Heart left ventricle (tissue), 16 donors: ENCODE data around the gene OR52N4. TPM values are rescaled to one million over a fixed set of nuclear protein-coding genes. Genes with fewer than 3 reads are reported as not detected.
"Not testable (repeated sequence)": the region's sequence is repeated elsewhere in the genome, so short reads cannot be mapped to it uniquely, and the experiment has no call there.

Source experiments
- ATAC-seq, 4 donors: fragments of 200-7000 bp; cut with Tn5 transposase; one replicate each; pipeline ENCODE4 v1.9.1; 2020 to 2022; ENCODE audit warnings: moderate library complexity in 4 of 4, mild to moderate bottlenecking in 3 of 4, moderate number of reproducible peaks in 1 of 4
- DNase-seq, 5 donors: peaks; one replicate each; pipeline ENCODE4 v3.0.0-alpha.2; 2020
- H3K27ac ChIP-seq, 12 donors: fragments of 200-600 bp; sonication (generic) in 4 of 12; one replicate each; pipeline versions ENCODE4 v1.5.0 to v1.8.0; 2016 to 2022; ENCODE audit warnings: mild to moderate bottlenecking in 2 of 12
- H3K27me3 ChIP-seq, 9 donors: fragments of 200-600 bp; sonication (generic) in 2 of 9; one replicate each; pipeline versions ENCODE4 v1.5.1 to v1.8.0; 2016 to 2022; ENCODE audit warnings: mild to moderate bottlenecking in 3 of 9
- H3K36me3 ChIP-seq, 9 donors: fragments of 200-600 bp; sonication (generic) in 2 of 9; one replicate each; pipeline versions ENCODE4 v1.5.0 to v1.8.0; 2018 to 2022; ENCODE audit warnings: mild to moderate bottlenecking in 2 of 9
- H3K4me1 ChIP-seq, 12 donors: fragments of 200-600 bp; sonication (generic) in 4 of 12; one replicate each; pipeline versions ENCODE4 v1.5.0 to v1.8.0; 2016 to 2022; ENCODE audit warnings: mild to moderate bottlenecking in 3 of 12
- H3K4me3 ChIP-seq, 12 donors: fragments of 200-600 bp; sonication (generic) in 4 of 12; one replicate each; pipeline versions ENCODE4 v1.5.0 to v1.8.0; 2017 to 2022; ENCODE audit warnings: mild to moderate bottlenecking in 9 of 12, moderate library complexity in 4 of 12
- H3K9me3 ChIP-seq, 12 donors: fragments of 200-600 bp; sonication (generic) in 4 of 12; one replicate each; pipeline versions ENCODE4 v1.5.0 to v1.8.0; 2016 to 2022; ENCODE audit warnings: mild to moderate bottlenecking in 1 of 12
- POLR2A ChIP-seq, 2 donors: fragments of 450-650 bp; IDR thresholded peaks; one replicate each; pipeline ENCODE4 v1.6.1; 2017; ENCODE audit warnings: antibody characterized with exemption in 2 of 2, mild to moderate bottlenecking in 2 of 2, moderate library complexity in 2 of 2
- WGBS, 4 donors: extraction: QIAGEN DNeasy Blood & Tissue Kit in 2 of 4; methylation state at CpG; one replicate each; pipeline versions ENCODE4 v1.1.5 to v1.1.7; 2013 to 2018; 5-methylcytosine and 5-hydroxymethylcytosine counted together
- intact Hi-C, 10 donors: fragments of 100-400 bp; cut with DNase I; formaldehyde crosslinking; loops; one replicate each; pipeline versions ENCODE4 v1.11.1 to v1.14.2; 2022
- long read RNA-seq, 3 donors: library from polyadenylated mRNA; unstranded; transcript quantifications; one replicate each; pipeline ENCODE4 v2.0.0, GENCODE V29; 2020 to 2021
- polyA plus RNA-seq, 2 donors: library from polyadenylated mRNA; stranded (reverse); fragments of 200-250 nt; gene quantifications; one replicate each; pipeline ENCODE4 v1.2.3, GENCODE V29; 2013
- total RNA-seq, 9 donors: library from RNA; depleted of rRNA in 2 of 9; stranded (reverse); fragments of >200 nt in 2 of 9; fragmentation: NEBNext Ultra II Directional in 3 of 9; extraction: Animal tissue kit (Norgen Biotek cat#: 25700) in 3 of 9; gene quantifications; one replicate each; pipeline versions ENCODE4 v1.1.0 to v1.2.4, GENCODE V29; 2016 to 2023
- TF ChIP-seq, protein P1 (sequence below), 12 donors: fragments of 200-600 bp; sonication (generic) in 4 of 12; IDR thresholded peaks; one replicate each; pipeline versions ENCODE4 v1.5.0 to v1.8.0; 2018 to 2022; ENCODE audit warnings: antibody characterized with exemption in 12 of 12, mild to moderate bottlenecking in 5 of 12
- donor health status: ischemic (EF 13 %, LVEDD 7.1; RV severe dilation, severe dysfunction).
- donor health status: healthy with polysubstance abuse.
- donor health status: DM: no; HTN: yes; CAD: no.
- donor health status: DM: no; HTN: no; CAD: no.
- donor health status: ischemic (EF 25% LVEDD 6.9; RV normal size, moderate dysfunction).
- donor health status: ischemic (EF 25% LVEDD 5.7; RV mildly dilated, moderate dysfunction).
- donor health status: healthy.
- donor health status: DM: yes; HTN: yes; CAD: no.
- donor health status: ischemic (EF 35%, LVEDD 5.7; RV mildly dilated, moderate dysfunction).
- donor health status: nonischemic (EF 11% LVEDD 7.7; RV severe dilation, severe dysfunction).
- donor health status: DM: yes; HTN: yes; CAD: no.
- donor health status: PGD.
- donor health status: ischemic (EF 29% LVEDD 5.4; RV normal size, mild dysfunction).
- donor health status: nonischemic (EF 23%, LVEDD 6.1; RV moderate dilation, normal function).

Gene OR52N4
- total RNA-seq (under 1 TPM in 1 of 9 donors, not detected in 8; 0.38 TPM), polyA plus RNA-seq (not detected)
- long read RNA-seq, donor 1: 0 reads
- long read RNA-seq, donor 2: 0 reads
- long read RNA-seq, donor 3: 0 reads

DNA sequence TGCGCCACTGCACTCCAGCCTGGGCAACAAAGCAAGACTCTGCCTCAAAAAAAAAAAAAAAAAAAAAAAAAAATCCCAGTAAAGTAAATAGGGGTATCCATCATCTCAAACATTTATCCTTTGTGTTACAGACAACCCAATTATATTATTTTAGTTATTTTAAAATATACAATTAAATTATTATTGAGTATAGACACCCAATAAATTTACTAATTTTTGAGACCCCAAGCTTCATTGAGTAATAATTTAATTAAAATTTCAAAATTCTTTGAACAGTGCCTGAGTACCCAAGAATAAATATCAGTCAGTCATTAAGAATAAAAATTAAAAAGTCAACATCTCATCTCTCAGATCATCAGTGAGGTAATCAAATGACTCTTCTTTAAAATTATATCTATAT, at the start of gene OR52N4:
Gene OR52N4, plus strand, starts transcription at position 301 of the 400 bp plus-strand sequence. CDS start 498 bp downstream, outside the sequence.
- WGBS, 4 donors: 75 to 100% (median 89%) methylated on average over 1 of the region's 1 CpG
- TF ChIP-seq, protein P1, sequence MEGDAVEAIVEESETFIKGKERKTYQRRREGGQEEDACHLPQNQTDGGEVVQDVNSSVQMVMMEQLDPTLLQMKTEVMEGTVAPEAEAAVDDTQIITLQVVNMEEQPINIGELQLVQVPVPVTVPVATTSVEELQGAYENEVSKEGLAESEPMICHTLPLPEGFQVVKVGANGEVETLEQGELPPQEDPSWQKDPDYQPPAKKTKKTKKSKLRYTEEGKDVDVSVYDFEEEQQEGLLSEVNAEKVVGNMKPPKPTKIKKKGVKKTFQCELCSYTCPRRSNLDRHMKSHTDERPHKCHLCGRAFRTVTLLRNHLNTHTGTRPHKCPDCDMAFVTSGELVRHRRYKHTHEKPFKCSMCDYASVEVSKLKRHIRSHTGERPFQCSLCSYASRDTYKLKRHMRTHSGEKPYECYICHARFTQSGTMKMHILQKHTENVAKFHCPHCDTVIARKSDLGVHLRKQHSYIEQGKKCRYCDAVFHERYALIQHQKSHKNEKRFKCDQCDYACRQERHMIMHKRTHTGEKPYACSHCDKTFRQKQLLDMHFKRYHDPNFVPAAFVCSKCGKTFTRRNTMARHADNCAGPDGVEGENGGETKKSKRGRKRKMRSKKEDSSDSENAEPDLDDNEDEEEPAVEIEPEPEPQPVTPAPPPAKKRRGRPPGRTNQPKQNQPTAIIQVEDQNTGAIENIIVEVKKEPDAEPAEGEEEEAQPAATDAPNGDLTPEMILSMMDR (IDR thresholded peaks at IDR 0.05): no peak
- DNase-seq: no peak
- Histone ChIP-seq H3K27me3 (no peaks in the 10 kb centered on the region), H3K4me3 (no peak within 1 kb of the TSS), H3K9me3 (no peaks in the 10 kb centered on the region), H3K27ac (no peak within 1 kb of the TSS), H3K36me3 (no peaks in the 10 kb centered on the region), H3K4me1 (no peaks in the 10 kb centered on the region)
- intact Hi-C loops: no loop called here
- no peak for ATAC-seq

DNA sequence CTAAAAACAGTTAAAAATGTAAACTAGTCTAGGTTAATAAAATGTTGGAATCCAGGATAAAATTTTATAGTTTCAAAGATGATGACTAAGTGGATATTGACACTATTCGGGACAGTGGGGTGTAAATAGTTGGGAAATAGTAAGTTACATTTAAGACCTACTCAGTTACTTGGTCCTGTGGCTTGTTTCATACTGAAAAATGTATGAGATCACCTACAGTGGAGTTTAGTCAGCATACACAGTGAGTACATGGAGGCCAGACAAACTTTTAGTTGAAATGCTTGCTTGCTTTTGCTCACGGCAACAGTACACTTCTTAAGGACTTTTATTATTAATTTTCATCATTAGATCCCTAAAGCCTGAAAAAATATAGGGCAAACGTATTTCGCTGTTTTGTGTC, 48.4 kb upstream of the OR52N4 start:
- TF ChIP-seq, protein P1 (IDR thresholded peaks at IDR 0.05): no peak
- no peak for TF ChIP-seq POLR2A (IDR thresholded peaks at IDR 0.05)

DNA sequence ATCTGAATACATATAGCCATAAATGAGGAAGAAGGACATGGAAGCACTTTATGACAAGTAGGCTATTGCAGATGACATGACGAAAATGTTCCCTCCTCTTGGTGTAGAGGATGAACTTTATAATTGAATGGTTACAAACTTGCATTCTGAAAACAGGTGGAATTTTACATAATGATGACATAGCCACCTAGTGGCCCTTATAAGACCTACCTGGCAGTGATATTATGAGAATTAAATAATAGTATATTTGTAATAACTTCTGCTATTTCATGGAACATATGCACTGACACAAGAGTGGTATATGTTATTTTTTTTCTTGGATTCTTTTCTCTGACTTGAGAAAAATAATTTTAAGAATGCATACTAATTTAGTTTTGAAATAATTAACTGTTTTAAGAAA, 41.5 kb upstream of the OR52N4 start:
- TF ChIP-seq, protein P1 (IDR thresholded peaks at IDR 0.05): peak in 10 of 12 donors; percentile 12 to 35 (median 21)
- no peak for TF ChIP-seq POLR2A (IDR thresholded peaks at IDR 0.05)
- Histone ChIP-seq H3K36me3 (peaks cover 0 to 47% (median 22%) of the 10 kb centered on the region in 9 donors), H3K4me1 (no peaks in the 10 kb centered on the region), H3K27me3 (no peaks in the 10 kb centered on the region), H3K27ac (no peak overlapping the region), H3K4me3 (no peak overlapping the region), H3K9me3 (peaks cover 0 to 9% (median 0%) of the 10 kb centered on the region in 12 donors)
- intact Hi-C loops: no loop called here
- ATAC-seq: no peak
- 80 to 94% (median 87%) methylated on average over 1 of the region's 1 CpG for WGBS, 4 donors
- DNase-seq: no peak

More for the DNA sequence above, 48.4 kb upstream of the OR52N4 start:
- Histone ChIP-seq H3K27ac (no peak overlapping the region), H3K4me3 (no peak overlapping the region), H3K27me3 (no peaks in the 10 kb centered on the region), H3K36me3 (peaks cover 0 to 99% (median 77%) of the 10 kb centered on the region in 9 donors), H3K9me3 (no peaks in the 10 kb centered on the region), H3K4me1 (no peaks in the 10 kb centered on the region)
- DNase-seq: no peak
- intact Hi-C loops: loop anchor here in 1 of 10 donors (10.0 kb wide), 1 partner anchor 111 kb away; the partner anchor contains the start of gene TRIM6
- no peak for ATAC-seq
- 82 to 96% (median 93%) methylated on average over 4 of the region's 4 CpGs for WGBS, 4 donors

- 43 to 59% (median 46%) methylated on average over 3 to 5 of the region's 5 CpGs for WGBS, 4 donors
- DNase-seq (no peak), ATAC-seq (no peak)
- Histone ChIP-seq H3K27ac (no peak overlapping the region), H3K4me3 (no peak overlapping the region), H3K4me1 (no peaks in the 10 kb centered on the region), H3K36me3 (peaks cover 0 to 35% (median 14%) of the 10 kb centered on the region in 9 donors), H3K9me3 (peaks cover 0 to 13% (median 0%) of the 10 kb centered on the region in 12 donors), H3K27me3 (no peaks in the 10 kb centered on the region)
- TF ChIP-seq POLR2A (IDR thresholded peaks at IDR 0.05): no peak
- TF ChIP-seq, protein P1 (IDR thresholded peaks at IDR 0.05): no peak
- intact Hi-C loops: no loop called here
Observed at GRCh38 chr11:5713695-5714094, 40.3 kb upstream of the OR52N4 start.

DNA sequence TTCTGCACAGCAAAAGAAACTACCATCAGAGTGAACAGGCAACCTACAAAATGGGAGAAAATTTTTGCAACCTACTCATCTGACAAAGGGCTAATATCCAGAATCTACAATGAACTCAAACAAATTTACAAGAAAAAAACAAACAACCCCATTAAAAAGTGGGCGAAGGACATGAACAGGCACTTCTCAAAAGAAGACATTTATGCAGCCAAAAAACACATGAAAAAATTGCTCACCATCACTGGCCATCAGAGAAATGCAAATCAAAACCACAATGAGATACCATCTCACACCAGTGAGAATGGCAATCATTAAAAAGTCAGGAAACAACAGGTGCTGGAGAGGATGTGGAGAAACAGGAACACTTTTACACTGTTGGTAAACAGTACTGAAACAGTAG, 37.5 kb upstream of the OR52N4 start:
- H3K27me3 ChIP-seq, H3K4me3 ChIP-seq, H3K4me1 ChIP-seq, H3K36me3 ChIP-seq, H3K27ac ChIP-seq, DNase-seq, ATAC-seq, intact Hi-C loops: not testable (repeated sequence)
- WGBS, 4 donors: 56 to 100% (median 85%) methylated on average over 1 of the region's 1 CpG
- H3K9me3 ChIP-seq: peaks cover 0 to 13% (median 0%) of the 10 kb centered on the region in 12 donors
